Activated naive CD4-positive, alpha-beta T cell treated with anti-CD3 and anti-CD28 coated beads, Interleukin-2, amount 10 ng/mL, durations not matched to agents 5 hours and 36 hours (primary cell): Measurements from ENCODE around the gene PSMC3. TPM values are rescaled to one million over a fixed set of nuclear protein-coding genes. Genes with fewer than 3 reads are reported as not detected.

Source experiments
- microRNA-seq: library from miRNA; unstranded; fragments of <30 nt; microRNA quantifications from one replicate; pipeline ENCODE4 v1.2.0, GENCODE V29; 2022; ENCODE audit warnings: borderline microRNAs expressed, borderline replicate concordance
- total RNA-seq, 2 experiments: library from RNA; stranded (reverse); gene quantifications; one replicate each; pipeline ENCODE4 v1.2.3, GENCODE V29; 2021

The PSMC3 gene
- total RNA-seq, result 100 to 1,000 TPM; 105 to 106 TPM

GRCh38 chr11:47426062-47426956 is at the start of gene PSMC3:
PSMC3 (minus strand) TSS chr11:47426439; CDS start chr11:47426279, 160 bp downstream.

GRCh38 chr11:47448566-47449427 is 22.6 kb upstream of the PSMC3 start, which contains the start of gene RAPSN:
RAPSN (minus strand) TSS chr11:47449136; CDS start chr11:47448964, 172 bp downstream.

GRCh38 chr11:47407746-47408590 is 18.3 kb downstream of the PSMC3 start, which contains the start of gene SLC39A13:
SLC39A13 (plus strand) TSS chr11:47408590; CDS start chr11:47410095, 1,505 bp downstream.

GRCh38 chr11:47378010-47378835 is 48.0 kb downstream of the PSMC3 start, which contains the start of gene SPI1:
SPI1 (minus strand) TSS chr11:47378547; CDS start chr11:47378353, 194 bp downstream.

Small RNA genes within 50 kb of the gene (microRNA-seq; reads per million reads assigned to microRNA genes)
- not detected for gene MIR4487

Other genes starting within 250 kb of the PSMC3 start
- gene ARFGAP2, start 249.6 kb downstream of the PSMC3 start, total RNA-seq, result 10 to 100 TPM; 95.2 to 97.7 TPM
- 1 to 10 TPM; 2.3 to 3.5 TPM for gene PACSIN3, start 240.0 kb downstream of the PSMC3 start, total RNA-seq
- gene DDB2, start 211.5 kb downstream of the PSMC3 start, total RNA-seq, result 100 to 1,000 TPM; 129 to 138 TPM
- gene ACP2, start 177.6 kb downstream of the PSMC3 start, total RNA-seq, result 10 to 100 TPM; 27.9 to 28.8 TPM
- 10 to 100 TPM; 10.4 to 12.7 TPM for gene NR1H3, start 168.4 kb downstream of the PSMC3 start, total RNA-seq
- 10 to 100 TPM; 84.0 to 91.9 TPM for gene MADD, start 156.3 kb downstream of the PSMC3 start, total RNA-seq
- gene MYBPC3, start 73.7 kb downstream of the PSMC3 start, total RNA-seq, result not detected
- not detected for gene SPI1, start 47.9 kb downstream of the PSMC3 start, total RNA-seq
- gene SLC39A13, start 17.8 kb downstream of the PSMC3 start, total RNA-seq, result 10 to 100 TPM; 24.7 to 28.9 TPM
- under 1 TPM; 0.53 to 0.73 TPM for gene RAPSN, start 22.7 kb upstream of the PSMC3 start, total RNA-seq
- 100 to 1,000 TPM in 1 of 2 experiments, 10 to 100 TPM in 1; 97.3 to 101 TPM for gene CELF1, start 126.7 kb upstream of the PSMC3 start, total RNA-seq
- gene PTPMT1, start 139.2 kb upstream of the PSMC3 start, total RNA-seq, result 10 to 100 TPM; 30.4 to 33.8 TPM
- gene KBTBD4, start 152.5 kb upstream of the PSMC3 start, total RNA-seq, result 10 to 100 TPM; 16.8 to 18.0 TPM
- 10 to 100 TPM; 88.9 to 97.3 TPM for gene NDUFS3, start 152.6 kb upstream of the PSMC3 start, total RNA-seq
- gene FAM180B, start 160.2 kb upstream of the PSMC3 start, total RNA-seq, result under 1 TPM in 1 of 2 experiments, not detected in 1; 0.15 TPM
- gene C1QTNF4, start 168.0 kb upstream of the PSMC3 start, total RNA-seq, result under 1 TPM; 0.33 to 0.39 TPM
- gene MTCH2, start 216.1 kb upstream of the PSMC3 start, total RNA-seq, result 10 to 100 TPM; 67.9 to 75.9 TPM